Activated CD8-positive, alpha-beta T cell treated with anti-CD3 and anti-CD28 coated beads for 36 hours (primary cell): ENCODE data around the gene BACE2. TPM values are rescaled to one million over a fixed set of nuclear protein-coding genes. Genes with fewer than 3 reads are reported as not detected.

Experiments
- ATAC-seq: fragments of 200-7000 bp; cut with Tn5 transposase; one replicate; pipeline ENCODE4 v1.10.0; 2021; ENCODE audit warnings: mild to moderate bottlenecking, moderate library complexity
- CTCF ChIA-PET: fragments of 350-600 bp; sonication (Branson Sonifier 250); formaldehyde crosslinking; loops from one replicate; lab custom pipeline; 2021; ENCODE audit warnings: antibody characterized with exemption; lab: Charles Lee
- POLR2A ChIA-PET: fragments of 350-600 bp; sonication (Branson Sonifier 250); formaldehyde crosslinking; loops from one replicate; lab custom pipeline; 2021; ENCODE audit warnings: antibody characterized with exemption; lab: Charles Lee
- DNase-seq: peaks from one replicate; pipeline ENCODE4 v3.0.0-alpha.2; 2020
- H3K27ac Mint-ChIP-seq: one replicate; pipeline ENCODE4 v1.8.0; 2021; ENCODE audit warnings: mild to moderate bottlenecking, mixed read lengths
- H3K27me3 Mint-ChIP-seq: one replicate; pipeline ENCODE4 v1.8.0; 2021; ENCODE audit warnings: mixed read lengths
- H3K36me3 Mint-ChIP-seq: one replicate; pipeline ENCODE4 v1.8.0; 2021; ENCODE audit warnings: low read depth, mixed read lengths
- H3K4me1 Mint-ChIP-seq: one replicate; pipeline ENCODE4 v1.8.0; 2021; ENCODE audit warnings: low read depth, mixed read lengths
- H3K4me3 Mint-ChIP-seq: one replicate; pipeline ENCODE4 v1.8.0; 2021; ENCODE audit warnings: mild to moderate bottlenecking, moderate library complexity, mixed read lengths
- H3K9me3 Mint-ChIP-seq: one replicate; pipeline ENCODE4 v1.8.0; 2021; ENCODE audit warnings: mixed read lengths
- CTCF ChIP-seq: fragments of 200-600 bp; IDR thresholded peaks from one replicate; pipeline ENCODE4 v1.8.0; 2022; ENCODE audit warnings: antibody characterized with exemption, mild to moderate bottlenecking
- intact Hi-C: fragments of 100-400 bp; cut with micrococcal nuclease; formaldehyde crosslinking; loops from one replicate; pipeline ENCODE4 v1.10.0; 2022
- total RNA-seq, 2 experiments: library from RNA; stranded (reverse); gene quantifications; one replicate each; pipeline ENCODE4 v1.2.3, GENCODE V29; 2021

BACE2 gene
- total RNA-seq, 2 experiments from 2014 or later, result 1.1 to 2.0 TPM

GRCh38 chr21:41228492-41228891 is 60.5 kb downstream of the BACE2 start:
- Mint-ChIP-seq H3K27ac (no peak overlapping the region), H3K4me1 (peaks cover 5% of the 10 kb centered on the region), H3K27me3 (peaks cover 2% of the 10 kb centered on the region), H3K36me3 (no peaks in the 10 kb centered on the region), H3K4me3 (no peak overlapping the region), H3K9me3 (no peaks in the 10 kb centered on the region)
- ChIA-PET CTCF (no interaction called here), POLR2A (no interaction called here)
- no peak for DNase-seq
- no peak for TF ChIP-seq CTCF
- no peak for ATAC-seq
- intact Hi-C loops, result no loop called here

GRCh38 chr21:41228958-41229357 is 61.0 kb downstream of the BACE2 start:
- ATAC-seq, result no peak
- intact Hi-C loops, result no loop called here
- CTCF ChIA-PET, result no interaction called here

GRCh38 chr21:41229509-41230248 is 61.7 kb downstream of the BACE2 start:
- H3K27ac Mint-ChIP-seq, result no peak overlapping the region
- no peak overlapping the region for H3K4me3 Mint-ChIP-seq
- ChIA-PET CTCF (no interaction called here), POLR2A (no interaction called here)
- ATAC-seq, result no peak
- H3K27me3 Mint-ChIP-seq, result peaks cover 3% of the 10 kb centered on the region
- no peaks in the 10 kb centered on the region for H3K9me3 Mint-ChIP-seq
- DNase-seq, result no peak
- H3K36me3 Mint-ChIP-seq, result no peaks in the 10 kb centered on the region
- no peak for TF ChIP-seq CTCF
- H3K4me1 Mint-ChIP-seq, result peaks cover 5% of the 10 kb centered on the region
- intact Hi-C loops, result no loop called here

More at GRCh38 chr21:41228958-41229357, 61.0 kb downstream of the BACE2 start:
- H3K9me3 Mint-ChIP-seq, result no peaks in the 10 kb centered on the region
- peaks cover 5% of the 10 kb centered on the region for H3K4me1 Mint-ChIP-seq
- no peak for DNase-seq
- peaks cover 2% of the 10 kb centered on the region for H3K27me3 Mint-ChIP-seq
- no peak overlapping the region for H3K27ac Mint-ChIP-seq
- H3K4me3 Mint-ChIP-seq, result no peak overlapping the region
- POLR2A ChIA-PET, result no interaction called here
- no peaks in the 10 kb centered on the region for H3K36me3 Mint-ChIP-seq
- TF ChIP-seq CTCF, result no peak

- ChIA-PET POLR2A (interaction anchor here (0.6 kb wide), 1 partner anchor 68 kb away, joined by 3 read pairs; no protein-coding TSS in a partner anchor), CTCF (no interaction called here)
- DNase-seq (no peak), ATAC-seq (no peak)
- H3K9me3 Mint-ChIP-seq, result no peaks in the 10 kb centered on the region
- H3K27ac Mint-ChIP-seq, result no peak overlapping the region
- H3K4me3 Mint-ChIP-seq, result no peak overlapping the region
- no peak for TF ChIP-seq CTCF
- H3K36me3 Mint-ChIP-seq, result no peaks in the 10 kb centered on the region
- peaks cover 5% of the 10 kb centered on the region for H3K4me1 Mint-ChIP-seq
- intact Hi-C loops, result no loop called here
- H3K27me3 Mint-ChIP-seq, result peaks cover 3% of the 10 kb centered on the region
These were observed 62.5 kb downstream of the BACE2 start for GRCh38 chr21:41230497-41230896.

GRCh38 chr21:41231060-41231459 is 63.1 kb downstream of the BACE2 start:
- Mint-ChIP-seq H3K27ac (no peak overlapping the region), H3K4me1 (peaks cover 5% of the 10 kb centered on the region), H3K9me3 (no peaks in the 10 kb centered on the region), H3K36me3 (no peaks in the 10 kb centered on the region), H3K4me3 (no peak overlapping the region), H3K27me3 (peaks cover 5% of the 10 kb centered on the region)
- no peak for TF ChIP-seq CTCF
- ATAC-seq, result no peak
- intact Hi-C loops, result no loop called here
- ChIA-PET CTCF (no interaction called here), POLR2A (no interaction called here)
- no peak for DNase-seq
